OCI-LY3 (cell line): ENCODE measurements around the gene KCNIP4.

Experiments
- H2AFZ ChIP-seq: fragments of 200-600, 300-600 bp; shearing (Covaris generic); 2 replicates; pipeline ENCODE4 v1.6.0; 2014; ENCODE audit warnings: antibody characterized with exemption, low read depth, low read length
- H3K27ac ChIP-seq: fragments of 200-600, 300-600 bp; sonication (generic); 2 replicates; pipeline ENCODE4 v1.5.1; 2014; ENCODE audit warnings: mild to moderate bottlenecking, low read length, moderate library complexity, mixed read lengths
- H3K27me3 ChIP-seq: fragments of 200-600, 300-600 bp; sonication (generic); 2 replicates; pipeline ENCODE4 v1.6.1; 2014; ENCODE audit warnings: low read depth, low read length, mixed read lengths
- H3K36me3 ChIP-seq: fragments of 200-600, 300-600 bp; sonication (generic); replicated peaks from 2 replicates; pipeline ENCODE3; 2014; ENCODE audit warnings: low read depth, low read length, mixed read lengths
- H3K4me1 ChIP-seq: fragments of 300-600, 200-600 bp; sonication (generic); 2 replicates; pipeline ENCODE4 v1.6.1; 2014; ENCODE audit warnings: low read length, mixed read lengths
- H3K4me2 ChIP-seq: fragments of 200-600, 300-600 bp; sonication (generic); 2 replicates; pipeline ENCODE4 v1.6.1; 2014; ENCODE audit warnings: low read length, mixed read lengths
- H3K4me3 ChIP-seq: fragments of 300-600, 200-600 bp; sonication (generic); 2 replicates; pipeline ENCODE4 v1.5.1; 2014; ENCODE audit warnings: antibody characterized with exemption, mild to moderate bottlenecking, low read length, moderate library complexity
- H3K79me2 ChIP-seq: fragments of 300-600, 200-600 bp; shearing (Covaris generic); 2 replicates; pipeline ENCODE4 v1.6.1; 2014; ENCODE audit warnings: mild to moderate bottlenecking, low read length, mixed read lengths
- H3K9ac ChIP-seq: fragments of 300-600, 200-600 bp; shearing (Covaris generic); 2 replicates; pipeline ENCODE4 v1.6.0; 2014; ENCODE audit warnings: mild to moderate bottlenecking, low read length, moderate library complexity
- H3K9me3 ChIP-seq: fragments of 200-600, 300-600 bp; shearing (Covaris generic); 2 replicates; pipeline ENCODE4 v1.6.1; 2014; ENCODE audit warnings: low read length, mixed read lengths; ENCODE audit not compliant: insufficient read depth
- H4K20me1 ChIP-seq: fragments of 200-600, 300-600 bp; sonication (generic); 2 replicates; pipeline ENCODE4 v1.6.1; 2016; ENCODE audit warnings: low read length, mixed read lengths; ENCODE audit not compliant: insufficient read depth
- EZH2phosphoT487 ChIP-seq: fragments of 200-600 bp; shearing (Covaris generic); IDR thresholded peaks from 2 replicates; pipeline ENCODE4 v1.6.1; 2018; ENCODE audit warnings: antibody characterized with exemption, mixed run types, low read depth
- TF ChIP-seq, protein P1 (sequence below): fragments of 200-600, 300-600 bp; sonication (generic); IDR thresholded peaks from 2 replicates; pipeline ENCODE4 v1.5.1; 2014; ENCODE audit warnings: antibody characterized with exemption, low read length, low read depth

The KCNIP4 gene

DNA sequence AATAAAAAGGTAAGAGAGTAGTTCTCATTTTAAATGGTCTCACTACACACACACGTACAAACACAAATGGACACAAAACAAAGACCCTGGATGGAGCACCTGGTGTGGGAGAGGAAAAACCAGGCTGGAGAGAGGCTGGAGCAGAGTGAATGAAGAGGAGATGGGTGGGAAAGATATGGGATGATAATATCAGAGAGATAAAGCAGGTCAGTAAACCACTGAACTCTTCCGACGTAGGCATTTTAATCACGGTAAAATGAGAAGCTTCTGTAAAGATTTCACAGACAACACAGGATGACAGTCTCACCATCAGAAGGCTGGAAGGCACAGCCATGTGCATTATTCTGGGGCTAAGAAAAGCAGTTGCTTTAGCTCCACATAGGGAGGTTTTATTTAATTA is 532.8 kb downstream of the KCNIP4 start:
- Histone ChIP-seq H3K27me3 (no peaks in the 10 kb centered on the region), H3K27ac (no peak overlapping the region), H3K9ac (no peak overlapping the region), H3K4me3 (no peak overlapping the region), H3K4me1 (no peaks in the 10 kb centered on the region), H4K20me1 (no peaks in the 10 kb centered on the region), H2AFZ (no peak overlapping the region), H3K36me3 (no peaks in the 10 kb centered on the region), H3K9me3 (no peaks in the 10 kb centered on the region), H3K4me2 (no peak overlapping the region), H3K79me2 (no peaks in the 10 kb centered on the region)
- TF ChIP-seq, protein P1, sequence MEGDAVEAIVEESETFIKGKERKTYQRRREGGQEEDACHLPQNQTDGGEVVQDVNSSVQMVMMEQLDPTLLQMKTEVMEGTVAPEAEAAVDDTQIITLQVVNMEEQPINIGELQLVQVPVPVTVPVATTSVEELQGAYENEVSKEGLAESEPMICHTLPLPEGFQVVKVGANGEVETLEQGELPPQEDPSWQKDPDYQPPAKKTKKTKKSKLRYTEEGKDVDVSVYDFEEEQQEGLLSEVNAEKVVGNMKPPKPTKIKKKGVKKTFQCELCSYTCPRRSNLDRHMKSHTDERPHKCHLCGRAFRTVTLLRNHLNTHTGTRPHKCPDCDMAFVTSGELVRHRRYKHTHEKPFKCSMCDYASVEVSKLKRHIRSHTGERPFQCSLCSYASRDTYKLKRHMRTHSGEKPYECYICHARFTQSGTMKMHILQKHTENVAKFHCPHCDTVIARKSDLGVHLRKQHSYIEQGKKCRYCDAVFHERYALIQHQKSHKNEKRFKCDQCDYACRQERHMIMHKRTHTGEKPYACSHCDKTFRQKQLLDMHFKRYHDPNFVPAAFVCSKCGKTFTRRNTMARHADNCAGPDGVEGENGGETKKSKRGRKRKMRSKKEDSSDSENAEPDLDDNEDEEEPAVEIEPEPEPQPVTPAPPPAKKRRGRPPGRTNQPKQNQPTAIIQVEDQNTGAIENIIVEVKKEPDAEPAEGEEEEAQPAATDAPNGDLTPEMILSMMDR: no peak
- TF ChIP-seq EZH2phosphoT487: no peak

DNA sequence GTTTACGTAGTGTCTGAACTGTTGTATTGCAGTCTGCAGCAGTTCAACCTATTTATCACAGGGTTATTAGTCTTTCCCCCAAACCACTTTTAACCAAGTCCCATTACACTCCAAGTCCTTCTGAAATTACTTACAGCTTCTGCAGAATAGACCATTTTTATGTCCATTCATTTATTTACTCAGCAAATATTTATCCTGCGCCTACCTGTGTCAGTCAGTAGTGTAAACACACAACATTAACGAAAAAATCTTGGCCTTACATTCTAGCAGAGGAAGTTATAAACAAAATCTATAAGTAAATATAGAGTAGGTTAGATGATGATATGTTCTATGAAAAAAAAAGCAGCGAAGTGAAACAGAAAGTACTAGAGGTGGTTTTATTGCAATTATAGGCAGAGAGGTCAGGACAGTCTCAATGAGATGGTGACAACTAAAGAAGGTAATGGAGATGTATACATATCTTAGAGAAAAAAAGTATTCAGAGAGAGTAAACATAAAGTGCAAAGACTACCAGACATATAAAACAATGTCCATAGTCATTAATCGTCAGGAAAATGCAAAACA is 534.7 kb downstream of the KCNIP4 start:
- H3K9me3 ChIP-seq: no peaks in the 10 kb centered on the region
- H3K4me2 ChIP-seq: no peak overlapping the region
- H2AFZ ChIP-seq: no peak overlapping the region
- no peaks in the 10 kb centered on the region for H3K79me2 ChIP-seq
- no peak for TF ChIP-seq EZH2phosphoT487
- TF ChIP-seq, protein P1: no peak
- H3K27ac ChIP-seq: no peak overlapping the region
- no peaks in the 10 kb centered on the region for H3K27me3 ChIP-seq
- no peak overlapping the region for H3K4me3 ChIP-seq
- no peaks in the 10 kb centered on the region for H3K36me3 ChIP-seq
- no peaks in the 10 kb centered on the region for H4K20me1 ChIP-seq
- no peaks in the 10 kb centered on the region for H3K4me1 ChIP-seq
- no peak overlapping the region for H3K9ac ChIP-seq

DNA sequence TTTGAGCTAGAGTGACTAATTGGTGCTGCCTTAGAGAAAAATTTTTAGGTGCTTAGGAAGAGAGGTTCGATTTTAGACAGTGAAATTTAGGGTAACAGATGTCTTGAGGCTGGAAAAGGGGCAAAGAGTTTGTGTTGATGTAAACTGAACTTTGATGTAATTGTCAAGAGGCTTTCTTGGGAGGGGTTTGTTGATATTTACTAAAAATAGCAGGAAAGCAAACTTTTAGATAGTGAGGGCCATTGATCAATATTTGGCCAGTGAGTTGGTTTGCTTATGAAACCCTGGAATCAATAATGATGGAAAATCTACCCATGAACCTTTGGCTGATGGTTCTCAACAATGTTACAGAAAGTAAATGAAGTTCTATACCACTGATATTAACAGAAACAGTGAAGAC is 537.5 kb downstream of the KCNIP4 start:
- TF ChIP-seq, protein P1: no peak
- TF ChIP-seq EZH2phosphoT487: no peak
- Histone ChIP-seq H3K79me2 (no peaks in the 10 kb centered on the region), H3K9ac (no peak overlapping the region), H4K20me1 (no peaks in the 10 kb centered on the region), H2AFZ (no peak overlapping the region), H3K4me2 (no peak overlapping the region), H3K27ac (no peak overlapping the region), H3K27me3 (no peaks in the 10 kb centered on the region), H3K36me3 (no peaks in the 10 kb centered on the region), H3K9me3 (no peaks in the 10 kb centered on the region), H3K4me1 (no peaks in the 10 kb centered on the region), H3K4me3 (no peak overlapping the region)

DNA sequence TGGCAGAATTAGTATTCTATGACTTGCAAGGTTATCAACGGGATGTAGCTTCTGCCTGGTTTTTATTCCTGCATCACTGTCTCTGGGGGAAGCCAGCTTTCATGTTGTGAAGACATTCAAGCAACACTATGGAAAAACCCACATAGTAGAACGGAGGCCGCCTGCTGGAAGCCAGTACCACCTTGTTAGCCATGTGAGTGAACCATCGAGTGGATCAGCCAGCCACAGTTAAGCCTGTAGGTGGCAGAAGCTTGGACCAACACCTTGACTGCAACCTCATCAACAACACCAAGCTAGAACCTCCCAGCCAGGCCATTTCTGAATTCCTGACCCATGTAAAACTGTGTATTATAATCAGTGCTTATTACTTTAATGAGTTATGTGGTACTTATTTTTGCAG is 538.2 kb downstream of the KCNIP4 start:
- Histone ChIP-seq H3K9me3 (no peaks in the 10 kb centered on the region), H3K4me1 (no peaks in the 10 kb centered on the region), H3K27ac (no peak overlapping the region), H4K20me1 (no peaks in the 10 kb centered on the region), H3K79me2 (no peaks in the 10 kb centered on the region), H3K27me3 (no peaks in the 10 kb centered on the region), H3K4me3 (no peak overlapping the region), H3K4me2 (no peak overlapping the region), H3K9ac (no peak overlapping the region), H2AFZ (no peak overlapping the region), H3K36me3 (no peaks in the 10 kb centered on the region)
- TF ChIP-seq EZH2phosphoT487: no peak
- TF ChIP-seq, protein P1: no peak
